HL-60/S4 (cell line): ENCODE results near the gene POTEC.
"Not testable (repeated sequence)": the region's sequence is repeated elsewhere in the genome, so short reads cannot be mapped to it uniquely, and the experiment has no call there.

Source experiments
- in situ Hi-C: fragments of 300-500 bp; cut with MboI; formaldehyde crosslinking; loops from 2 replicates; pipeline ENCODE4 v1.14.3; 2022; ENCODE audit warnings: low sequenced_read_pairs

POTEC gene

DNA sequence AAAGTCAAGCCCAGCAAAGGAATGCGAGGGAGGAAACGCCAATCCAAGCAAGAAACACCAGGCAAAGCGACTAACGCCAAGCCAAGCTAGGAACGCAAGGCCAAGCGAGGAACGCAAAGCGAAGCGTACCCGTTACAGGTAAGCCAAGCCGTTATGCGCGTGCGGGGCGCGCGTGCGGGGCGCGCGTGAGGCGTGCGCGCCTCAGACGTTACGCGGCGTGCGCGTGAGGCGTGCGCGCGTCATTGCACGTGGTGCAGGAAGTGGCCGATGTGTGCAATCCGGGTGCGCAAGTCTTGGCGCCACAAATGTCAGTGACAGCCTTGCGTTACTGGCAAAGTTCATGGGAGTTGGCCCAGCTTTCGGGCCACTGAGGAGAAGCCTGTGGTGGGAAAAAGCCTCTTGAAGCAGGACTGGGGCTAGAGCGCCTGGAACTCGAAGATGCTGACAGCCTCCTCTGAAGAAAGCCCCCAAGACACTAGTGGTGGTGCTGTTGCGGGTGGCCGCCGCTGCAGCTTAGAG, at the start of gene POTEC:
POTEC (minus strand) TSS at position 155 of the 519 bp plus-strand sequence. CDS start 454 bp downstream, outside the sequence.
- in situ Hi-C loops, result not testable (repeated sequence)

GRCh38 chr18:14577971-14578370, 34.6 kb upstream of the POTEC start:
- in situ Hi-C loops, result no loop called here

GRCh38 chr18:14559502-14559901, 16.1 kb upstream of the POTEC start:
- in situ Hi-C loops, result not testable (repeated sequence)

GRCh38 chr18:14531659-14532058, 11.7 kb downstream of the POTEC start:
- in situ Hi-C loops, result not testable (repeated sequence)

- in situ Hi-C loops, result not testable (repeated sequence)
These were observed 32.7 kb downstream of the POTEC start for GRCh38 chr18:14510707-14511106.

- in situ Hi-C loops, result not testable (repeated sequence)
These were observed 39.7 kb downstream of the POTEC start for GRCh38 chr18:14503691-14504090.

- in situ Hi-C loops, result not testable (repeated sequence)
These were observed 41.5 kb downstream of the POTEC start for GRCh38 chr18:14501894-14502293.

DNA sequence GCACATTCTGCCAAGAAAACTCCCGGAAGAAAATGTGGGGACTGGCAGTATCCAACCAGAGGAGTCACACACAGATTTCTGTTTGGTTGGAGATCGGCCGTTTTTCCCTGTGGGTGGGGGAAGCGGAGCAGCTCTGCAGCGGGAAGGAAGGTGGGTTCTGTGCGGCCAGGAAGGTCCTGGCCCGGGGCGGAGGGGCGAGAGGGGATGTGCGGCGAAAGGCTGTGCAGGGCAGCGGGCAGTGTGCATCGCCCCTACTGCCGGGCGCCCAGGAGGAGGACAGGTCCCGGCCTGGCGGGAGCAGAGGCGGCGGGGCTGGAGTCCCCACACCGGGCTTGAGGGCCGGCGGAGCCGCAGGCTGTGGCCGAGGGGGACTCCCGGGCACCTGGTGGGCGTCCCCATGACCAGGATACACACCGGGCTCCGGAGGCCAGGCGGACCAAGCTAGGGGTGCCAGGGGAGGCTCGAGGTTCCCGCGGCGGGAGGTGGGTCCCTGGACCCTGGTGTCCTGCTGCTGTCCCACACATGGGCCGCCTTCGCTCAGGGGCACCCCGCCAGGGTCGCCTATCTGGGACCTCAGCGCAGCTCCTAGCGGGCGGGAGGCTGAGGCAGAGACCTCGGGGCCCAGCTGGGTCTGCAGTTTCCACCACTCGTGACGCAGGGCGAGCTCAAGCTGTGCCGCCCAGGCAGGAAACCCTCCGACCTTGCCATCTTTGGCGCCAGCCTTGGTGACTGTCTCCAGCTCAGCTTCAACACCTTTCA, 54.0 kb downstream of the POTEC start:
- in situ Hi-C loops, result not testable (repeated sequence)

DNA sequence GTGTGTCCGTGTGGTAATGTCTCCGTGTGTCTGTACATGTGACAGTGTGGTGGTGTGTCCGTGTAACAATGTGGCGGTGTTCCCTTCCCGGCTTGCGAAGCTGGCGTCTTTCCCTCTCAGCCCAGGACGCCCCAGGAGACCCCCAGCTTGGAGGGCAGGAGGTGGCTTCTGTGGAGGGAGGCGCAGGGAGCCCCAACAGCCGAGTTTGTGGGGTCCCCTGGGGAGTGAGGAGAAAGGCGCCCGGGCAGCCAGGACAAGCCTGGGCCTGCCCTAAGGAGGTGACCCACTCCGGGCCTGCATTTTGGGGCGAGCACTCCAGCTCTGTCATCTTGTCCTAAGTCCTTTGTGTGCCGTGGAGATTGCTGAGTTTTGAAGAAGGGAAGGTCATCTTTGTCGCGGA, 54.6 kb downstream of the POTEC start:
- in situ Hi-C loops, result not testable (repeated sequence)

DNA sequence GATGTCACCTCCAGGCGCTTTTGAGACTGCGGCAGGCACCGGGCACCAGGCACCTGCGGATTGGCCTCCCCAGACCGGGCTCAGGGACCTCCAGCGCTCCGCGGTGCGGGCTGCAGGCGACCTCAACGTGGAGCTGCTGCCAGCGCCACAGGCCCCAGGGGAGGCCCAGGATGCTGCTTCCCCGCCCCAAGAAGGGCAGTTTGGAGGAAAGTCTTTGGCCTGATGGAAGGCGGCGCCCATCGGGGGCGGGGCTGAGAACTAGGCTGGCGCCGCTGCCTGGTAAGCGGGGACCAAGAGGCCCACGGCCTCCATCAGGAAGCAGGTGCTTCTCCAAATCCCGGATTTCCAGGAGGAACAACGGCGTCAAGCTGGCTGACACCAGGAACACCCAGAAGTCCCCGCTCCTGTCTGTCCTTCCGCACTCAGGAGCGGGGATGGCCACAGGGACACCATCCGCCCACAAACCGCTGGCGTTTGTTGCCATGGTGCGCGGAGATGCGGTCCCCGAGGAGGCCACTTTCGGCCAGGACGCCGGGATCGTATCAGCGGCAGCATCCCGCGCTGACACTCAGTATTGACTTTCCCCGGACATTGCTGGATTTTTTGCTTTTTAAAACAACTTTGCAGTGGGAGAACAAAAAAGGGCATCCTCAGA, 56.3 kb downstream of the POTEC start:
- in situ Hi-C loops, result not testable (repeated sequence)

DNA sequence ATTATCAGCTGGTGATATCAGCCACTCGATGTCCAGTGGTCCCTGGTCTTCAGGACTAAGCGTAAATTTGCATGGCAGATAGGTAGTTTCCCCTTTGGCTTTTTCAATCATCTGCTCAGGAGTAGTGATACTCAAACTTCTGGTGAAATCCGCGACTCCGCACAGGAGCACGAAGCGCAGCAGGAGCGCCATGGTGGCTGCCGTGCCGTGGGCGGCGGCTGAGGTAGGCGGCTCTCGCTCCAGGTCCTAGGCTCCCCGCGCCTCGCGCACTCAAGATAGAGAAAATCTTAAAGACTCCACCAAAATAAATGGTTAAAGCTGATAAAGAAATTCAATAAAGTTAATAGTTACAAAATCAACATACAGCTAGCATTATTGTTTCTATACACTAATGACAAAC, 64.3 kb downstream of the POTEC start:
- in situ Hi-C loops, result not testable (repeated sequence)

DNA sequence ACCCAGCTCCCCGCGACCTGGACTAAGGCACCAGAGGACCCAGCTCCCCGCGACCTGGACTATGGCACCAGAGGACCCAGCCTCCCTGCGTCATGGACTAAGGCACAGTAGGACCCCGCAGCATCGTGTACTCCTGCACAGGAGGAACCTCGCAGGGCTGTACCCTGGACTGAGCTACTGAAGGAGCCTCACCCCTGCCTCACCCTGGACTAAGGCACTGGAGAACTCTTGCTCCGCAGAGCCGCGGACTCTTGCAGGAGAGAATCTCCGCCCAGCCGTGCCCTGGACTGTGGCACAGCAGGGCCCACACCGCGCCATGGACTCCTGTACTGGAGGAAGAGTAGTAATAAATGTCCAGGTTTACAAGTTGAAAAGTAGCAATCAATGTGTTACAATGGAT, 67.9 kb downstream of the POTEC start:
- in situ Hi-C loops, result not testable (repeated sequence)

GRCh38 chr18:14474752-14475151, 68.6 kb downstream of the POTEC start:
- in situ Hi-C loops, result not testable (repeated sequence)

- in situ Hi-C loops, result not testable (repeated sequence)
These were observed 69.2 kb downstream of the POTEC start for GRCh38 chr18:14474007-14474720.

- in situ Hi-C loops, result not testable (repeated sequence)
These were observed 70.0 kb downstream of the POTEC start for GRCh38 chr18:14473250-14474006.

DNA sequence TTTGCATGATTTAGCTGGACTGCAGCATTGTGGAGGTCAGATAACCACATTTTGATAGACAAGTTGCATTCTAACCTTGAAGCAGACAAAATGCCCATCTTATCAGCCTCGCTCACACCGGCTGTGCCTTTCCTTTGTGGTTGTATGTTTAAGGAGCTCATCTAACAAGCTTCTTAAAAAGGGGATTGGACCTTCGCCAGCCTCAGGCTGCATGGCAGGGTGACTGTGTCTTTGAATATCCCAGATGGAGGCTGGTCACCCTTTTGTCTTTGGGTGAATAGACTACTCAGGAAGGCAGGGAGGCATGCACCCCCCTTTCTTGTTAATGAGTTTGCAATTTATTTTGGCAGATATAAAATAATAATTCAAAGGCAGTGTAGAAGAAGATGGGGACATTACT, 72.1 kb downstream of the POTEC start:
- in situ Hi-C loops, result not testable (repeated sequence)

- in situ Hi-C loops, result not testable (repeated sequence)
These were observed 73.0 kb downstream of the POTEC start for GRCh38 chr18:14470446-14470845.

DNA sequence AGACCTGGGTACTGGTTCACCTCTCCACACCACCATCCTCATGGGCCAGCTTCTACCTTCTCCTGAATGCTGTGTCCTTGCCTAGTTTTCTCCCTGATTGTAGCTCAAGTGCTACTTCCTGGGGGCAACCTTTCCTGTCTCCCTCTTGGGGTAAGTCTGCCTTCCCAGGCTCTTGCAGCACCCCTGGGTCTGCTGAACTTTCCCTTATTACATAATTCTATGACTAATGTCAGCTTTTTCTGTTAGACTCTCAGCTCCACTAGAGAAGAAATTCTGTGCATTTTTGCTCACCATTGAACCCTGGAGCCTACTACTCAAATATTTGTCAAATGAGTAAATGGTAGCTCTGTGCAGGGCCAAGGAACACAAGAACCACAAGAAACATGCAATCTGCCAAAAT, 73.4 kb downstream of the POTEC start:
- in situ Hi-C loops, result not testable (repeated sequence)

DNA sequence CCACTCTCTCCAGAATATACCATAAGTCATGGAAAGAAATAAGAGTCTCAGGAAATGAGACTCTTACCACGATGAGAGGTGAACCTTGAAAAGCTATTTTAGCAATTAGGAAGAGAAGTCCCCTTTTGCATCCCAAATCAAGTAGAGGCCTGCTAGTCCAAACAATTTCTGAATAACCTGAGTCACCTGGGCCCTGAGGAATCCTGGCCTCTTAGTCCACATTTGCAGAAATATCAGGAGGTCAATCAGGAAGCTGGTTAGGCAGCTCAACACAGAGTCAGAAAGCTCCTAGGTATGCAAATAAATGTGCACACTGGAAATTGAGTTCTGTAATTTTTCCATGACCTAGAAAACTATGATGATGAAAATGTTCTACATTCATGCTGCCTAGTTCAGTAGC, 77.4 kb downstream of the POTEC start:
- in situ Hi-C loops, result not testable (repeated sequence)
